A549 (cell line): ENCODE measurements around the gene PYGO1. TPM values are rescaled to one million over a fixed set of nuclear protein-coding genes. Genes with fewer than 3 reads are reported as not detected.

ENCODE experiments used
- ATAC-seq, 2 experiments: fragments of 200-7000 bp in 1 of 2; fragments of >200 bp in 1 of 2; cut with Nextera tagmentation in 1 of 2; cut with Tn5 transposase in 1 of 2; 3 replicates each; pipeline versions ENCODE4 v1.8.0 to v1.9.1; 2018 to 2020; ENCODE audit warnings: mild to moderate bottlenecking in 1 of 2, moderate library complexity in 1 of 2
- CTCF ChIA-PET: fragments of 300-600 bp; sonication (Branson Sonifier 250); formaldehyde crosslinking; extraction: SDS; loops from one replicate; lab custom pipeline; 2021; ENCODE audit warnings: antibody characterized with exemption, inconsistent platforms; lab: Yijun Ruan, JAX
- POLR2A ChIA-PET: fragments of 350-600 bp; formaldehyde crosslinking; extraction: SDS; loops from one replicate; lab custom pipeline; 2021; ENCODE audit warnings: antibody characterized with exemption, inconsistent platforms; lab: Yijun Ruan, JAX
- DNase-seq, 2 experiments: peaks; one replicate each; pipeline versions ENCODE4 v3.0.0 to v3.0.0-alpha.2; 2011 to 2016; ENCODE audit warnings: low read depth in 1 of 2, low spot score in 1 of 2
- FAIRE-seq: peaks from 2 replicates; lab custom pipeline; 2011; peaks lifted over from hg19 to GRCh38; lab: Jason Lieb, UNC
- H3K27ac ChIP-seq, 2 experiments: fragments of >200 bp; sonication (Bioruptor Twin); formaldehyde crosslinking; 3 replicates each; pipeline ENCODE4 v1.5.1; 2016 to 2017
- H3K4me1 ChIP-seq: fragments of >200 bp; sonication (Bioruptor Twin); formaldehyde crosslinking; 3 replicates; pipeline ENCODE4 v1.6.1; 2016
- H3K4me2 ChIP-seq: fragments of >200 bp; sonication (Bioruptor Twin); formaldehyde crosslinking; 3 replicates; pipeline ENCODE4 v1.6.1; 2016
- H3K4me3 ChIP-seq: fragments of >200 bp; sonication (Bioruptor Twin); formaldehyde crosslinking; 3 replicates; pipeline ENCODE4 v1.5.1; 2016
- H3K9me3 ChIP-seq: fragments of >200 bp; sonication (Bioruptor Twin); formaldehyde crosslinking; 3 replicates; pipeline ENCODE4 v1.6.1; 2016
- ATOH8 ChIP-seq: fragments of 250-450 bp; sonication (Bioruptor Pico); IDR thresholded peaks from 2 replicates; pipeline ENCODE4 v1.5.0; 2020; ENCODE audit warnings: low read depth, mild to moderate bottlenecking, moderate library complexity
- BCL3 ChIP-seq: fragments of >200 bp; sonication (Bioruptor Twin); formaldehyde crosslinking; IDR thresholded peaks from 3 replicates; pipeline ENCODE4 v1.6.1; 2016
- BHLHE40 ChIP-seq: IDR thresholded peaks from 2 replicates; pipeline ENCODE4 v1.6.1; 2012; ENCODE audit warnings: low read depth, low read length, inconsistent platforms
- CBX2 ChIP-seq: fragments of 200-600 bp; sonication (generic); IDR thresholded peaks from 2 replicates; pipeline ENCODE4 v1.6.1; 2016; ENCODE audit warnings: low read depth, mild to moderate bottlenecking, borderline replicate concordance
- CBX8 ChIP-seq: fragments of 200-600 bp; sonication (generic); IDR thresholded peaks from 2 replicates; pipeline ENCODE4 v1.6.1; 2016
- CHD2 ChIP-seq: fragments of 150-350 bp; IDR thresholded peaks from 2 replicates; pipeline ENCODE4 v1.6.1; 2014; ENCODE audit warnings: low read length; ENCODE audit not compliant: partially characterized antibody
- CTCF ChIP-seq: fragments of >200 bp; sonication (Bioruptor Twin); formaldehyde crosslinking; IDR thresholded peaks from 3 replicates; pipeline ENCODE4 v1.5.1; 2016
- E2F6 ChIP-seq: IDR thresholded peaks from 2 replicates; pipeline ENCODE4 v1.6.1; 2012; ENCODE audit warnings: low read depth, borderline replicate concordance
- EHMT2 ChIP-seq: fragments of 200-600 bp; sonication (generic); IDR thresholded peaks from 2 replicates; pipeline ENCODE4 v1.6.1; 2016; ENCODE audit warnings: antibody characterized with exemption, low read depth, mild to moderate bottlenecking, moderate library complexity
- EP300 ChIP-seq, 2 experiments: fragments of >200 bp; sonication (Bioruptor Twin); formaldehyde crosslinking; IDR thresholded peaks; 2 replicates in 1 of 2; 3 replicates in 1 of 2; pipeline ENCODE4 v1.6.1; 2016 to 2017
- FOSB ChIP-seq: fragments of 250-450 bp; sonication (Bioruptor Pico); IDR thresholded peaks from 2 replicates; pipeline ENCODE4 v1.5.0; 2020; ENCODE audit warnings: mild to moderate bottlenecking, moderate library complexity
- FOSL2 ChIP-seq, 2 experiments: fragments of 450-650 bp in 1 of 2; fragments of >200 bp in 1 of 2; sonication (Bioruptor Twin) in 1 of 2; formaldehyde crosslinking; IDR thresholded peaks; 2 replicates each; pipeline versions ENCODE4 v1.5.0 to v1.6.1; 2016 to 2020; ENCODE audit warnings: mild to moderate bottlenecking in 1 of 2, moderate library complexity in 1 of 2
- FOXS1 ChIP-seq: fragments of 250-450 bp; sonication (Bioruptor Pico); IDR thresholded peaks from 2 replicates; pipeline ENCODE4 v1.5.0; 2020; ENCODE audit warnings: mild to moderate bottlenecking, moderate library complexity
- HDAC2 ChIP-seq: fragments of 200-600 bp; sonication (generic); IDR thresholded peaks from 2 replicates; pipeline ENCODE4 v1.6.1; 2016
- HES2 ChIP-seq: fragments of >200 bp; sonication (Bioruptor Twin); formaldehyde crosslinking; IDR thresholded peaks from 2 replicates; pipeline ENCODE4 v1.6.1; 2016
- HEYL ChIP-seq: fragments of 250-450 bp; sonication (Bioruptor Pico); IDR thresholded peaks from 2 replicates; pipeline ENCODE4 v1.8.0; 2021; ENCODE audit warnings: mild to moderate bottlenecking, moderate library complexity
- HOXA7 ChIP-seq: fragments of 250-450 bp; sonication (Bioruptor Pico); IDR thresholded peaks from 2 replicates; pipeline ENCODE4 v1.5.0; 2020; ENCODE audit warnings: mild to moderate bottlenecking, moderate library complexity
- HOXB13 ChIP-seq: fragments of 250-450 bp; sonication (Bioruptor Pico); IDR thresholded peaks from 2 replicates; pipeline ENCODE4 v1.5.0; 2020; ENCODE audit warnings: low read depth, mild to moderate bottlenecking, moderate library complexity
- HOXB5 ChIP-seq: fragments of 250-450 bp; sonication (Bioruptor Pico); IDR thresholded peaks from 2 replicates; pipeline ENCODE4 v1.5.0; 2020; ENCODE audit warnings: mild to moderate bottlenecking, moderate library complexity
- JUN ChIP-seq, 2 experiments: fragments of >200 bp; sonication (Bioruptor Twin); formaldehyde crosslinking; IDR thresholded peaks; 2 replicates in 1 of 2; 3 replicates in 1 of 2; pipeline ENCODE4 v1.6.1; 2016 to 2017
- JUNB ChIP-seq: fragments of >200 bp; sonication (Bioruptor Twin); formaldehyde crosslinking; IDR thresholded peaks from 2 replicates; pipeline ENCODE4 v1.6.1; 2016
- KDM1A ChIP-seq: fragments of 200-600 bp; sonication (generic); IDR thresholded peaks from 2 replicates; pipeline ENCODE4 v1.6.1; 2016; ENCODE audit warnings: low read depth, mild to moderate bottlenecking
- MAX ChIP-seq: IDR thresholded peaks from 2 replicates; pipeline ENCODE4 v1.6.1; 2012
- NPAS2 ChIP-seq: fragments of 250-450 bp; sonication (Bioruptor Pico); IDR thresholded peaks from 2 replicates; pipeline ENCODE4 v1.8.0; 2022; ENCODE audit warnings: mild to moderate bottlenecking, moderate library complexity, borderline replicate concordance
- NR3C1 ChIP-seq: fragments of >200 bp; sonication (Bioruptor Twin); formaldehyde crosslinking; IDR thresholded peaks from 3 replicates; pipeline ENCODE4 v1.6.1; 2017
- PHF8 ChIP-seq: fragments of 200-600 bp; sonication (generic); IDR thresholded peaks from 2 replicates; pipeline ENCODE4 v1.6.1; 2016; ENCODE audit warnings: low read depth, mild to moderate bottlenecking, antibody characterized with exemption, moderate library complexity, borderline replicate concordance
- POLR2A ChIP-seq: IDR thresholded peaks from 2 replicates; pipeline ENCODE4 v1.6.1; 2012; ENCODE audit warnings: mild to moderate bottlenecking, low read length
- POLR2AphosphoS2 ChIP-seq: conservative IDR thresholded peaks from 2 replicates; pipeline ENCODE4 v1.6.1; 2012; ENCODE audit warnings: low read length, improper control_type of control experiment, inconsistent platforms
- RARB ChIP-seq: fragments of 250-450 bp; sonication (Bioruptor Pico); IDR thresholded peaks from 2 replicates; pipeline ENCODE4 v1.8.0; 2021; ENCODE audit warnings: mild to moderate bottlenecking, moderate library complexity
- RCOR1 ChIP-seq: fragments of 150-350 bp; IDR thresholded peaks from 2 replicates; pipeline ENCODE4 v1.6.1; 2014; ENCODE audit warnings: antibody characterized with exemption, low read length, low read depth
- RFX5 ChIP-seq: fragments of 450-650 bp; IDR thresholded peaks from 2 replicates; pipeline ENCODE4 v1.7.1; 2014; ENCODE audit warnings: antibody characterized with exemption, mild to moderate bottlenecking, moderate library complexity
- RNF2 ChIP-seq: fragments of 200-600 bp; sonication (generic); IDR thresholded peaks from 2 replicates; pipeline ENCODE4 v1.6.1; 2016; ENCODE audit warnings: low read depth, mild to moderate bottlenecking, antibody characterized with exemption, moderate library complexity, borderline replicate concordance
- SMC3 ChIP-seq: fragments of >200 bp; sonication (Bioruptor Twin); formaldehyde crosslinking; IDR thresholded peaks from 3 replicates; pipeline ENCODE4 v1.6.1; 2018; ENCODE audit warnings: inconsistent platforms
- USF2 ChIP-seq: fragments of 450-650 bp; IDR thresholded peaks from 2 replicates; pipeline ENCODE4 v1.6.1; 2014; ENCODE audit warnings: antibody characterized with exemption
- ZFP36 ChIP-seq: fragments of 450-650 bp; IDR thresholded peaks from 2 replicates; pipeline ENCODE4 v1.6.1; 2014; ENCODE audit warnings: borderline replicate concordance; ENCODE audit not compliant: partially characterized antibody
- WGBS: methylation state at CpG from one replicate; pipeline ENCODE4 v1.1.6; 2017; ENCODE audit errors: missing lambda C conversion rate; 5-methylcytosine and 5-hydroxymethylcytosine counted together
- polyA minus RNA-seq: library from RNA; depleted of rRNA, polyadenylated mRNA; stranded (reverse); fragments of >200 nt; gene quantifications from 2 replicates; pipeline ENCODE4 v1.2.3, GENCODE V29; 2011; rRNA and poly(A)+ RNA removed
- polyA plus RNA-seq, 4 experiments: library from polyadenylated mRNA; depleted of rRNA in 3 of 4; stranded (reverse); fragments of >200 nt; fragmentation: RNase III in 1 of 4; extraction: RNeasy Plus Mini Kit Qiagen cat#74134 plus additional on column Dnase treatment in 1 of 4; gene quantifications; 2 replicates in 3 of 4; 3 replicates in 1 of 4; pipeline ENCODE4 v1.2.3, GENCODE V29; 2011 to 2017

The PYGO1 gene
- polyA plus RNA-seq (2011; rRNA removed): 13.8 and 13.9 TPM in 2 replicates
- polyA plus RNA-seq (2012; cell fraction: cytosol; rRNA removed): 2.5 and 3.0 TPM in 2 replicates
- polyA plus RNA-seq (2012; cell fraction: nucleus; rRNA removed): 1.2 and 1.4 TPM in 2 replicates
- polyA plus RNA-seq (2017; fragmentation: RNase III; extraction: RNeasy Plus Mini Kit Qiagen cat#74134 plus additional on column Dnase treatment): 6.1 to 6.6 TPM (median 6.3 TPM) in 3 replicates
- polyA minus RNA-seq: 8.7 and 10.6 TPM in 2 replicates

- peak within 1 kb of the TSS; percentile 84 for H3K4me2 ChIP-seq
- peak; percentile 90 to 95 for ATAC-seq
- 0% methylated on average over 8 of the region's 107 CpGs for whole genome bisulfite sequencing
- no peaks in the 10 kb centered on the region for H3K9me3 ChIP-seq
- H3K4me3 ChIP-seq: peak within 1 kb of the TSS; percentile 78
- peak; percentile 69 to 78 for DNase-seq
- FAIRE-seq: no peak
- ChIA-PET POLR2A (interaction anchor here (0.6 to 1.4 kb wide), 3 partner anchors 11 to 90 kb away, joined by 3 to 7 read pairs (median 4); no protein-coding TSS in a partner anchor), CTCF (interaction anchor here (1.0 to 1.9 kb wide), 4 partner anchors 11 to 149 kb away, joined by 3 to 6 read pairs (median 4); no protein-coding TSS in a partner anchor)
- H3K27ac ChIP-seq: peak within 1 kb of the TSS; percentile 94 to 98
- peaks cover 16% of the 10 kb centered on the region; the same call in 2 of the 3 replicates for H3K4me1 ChIP-seq
- TF ChIP-seq HES2 (no peak), BCL3 (peak; percentile 60; the same call in 1 of the 3 replicates), JUNB (no peak), NR3C1 (no peak), SMC3 (no peak; the same call in 2 of the 3 replicates), POLR2AphosphoS2 (no peak), HOXB5 (no peak), ATOH8 (no peak), HEYL (CRISPR knock-in tag) (no peak), USF2 (no peak), RFX5 (no peak), RARB (CRISPR knock-in tag) (no peak), RCOR1 (no peak), CHD2 (no peak), HDAC2 (no peak), EP300 (IDR thresholded peaks at IDR 0.05) (no peak), BHLHE40 (no peak), NPAS2 (CRISPR knock-in tag) (no peak), JUN (IDR thresholded peaks at IDR 0.05) (peak; percentile 49 to 65; a peak in 4 of 5 replicates), KDM1A (no peak), CBX2 (no peak), MAX (peak; percentile 62; the same call in 1 of the 2 replicates), ZFP36 (no peak), HOXA7 (CRISPR knock-in tag) (no peak), RNF2 (no peak), EHMT2 (no peak), PHF8 (peak; percentile 32; the same call in 1 of the 2 replicates), FOXS1 (CRISPR knock-in tag) (no peak), FOSB (CRISPR knock-in tag) (no peak), POLR2A (peak; percentile 36), CTCF (no peak), FOSL2 (IDR thresholded peaks at IDR 0.05) (no peak), FOSL2 (CRISPR knock-in tag; IDR thresholded peaks at IDR 0.05) (no peak), HOXB13 (CRISPR knock-in tag) (no peak), CBX8 (no peak), E2F6 (peak; percentile 81)
Measured at GRCh38 chr15:55588070-55588814, at the start of gene PYGO1. Gene PYGO1, minus strand, starts transcription at chr15:55588345. Its CDS starts 462 bp downstream, at chr15:55587883.
